ENCODE data around the gene BIRC3. TPM values are rescaled to one million over a fixed set of nuclear protein-coding genes. Genes with fewer than 3 reads are reported as not detected.

BIRC3 gene
- total RNA-seq, 4 donors from 2014 or later, result 33.8 to 160 (median 92.3) TPM

GRCh38 chr11:102341844-102342318 lies 24.6 kb downstream of the BIRC3 start:
- TF ChIP-seq CTCF (IDR thresholded peaks at IDR 0.05), result peak; percentile 57 to 85 (median 77)
- no peak for TF ChIP-seq POLR2A (IDR thresholded peaks at IDR 0.05)
- H3K27me3 ChIP-seq, result no peaks in the 10 kb centered on the region
- no peaks in the 10 kb centered on the region for H3K9me3 ChIP-seq
- H3K4me1 ChIP-seq, result peaks cover 0 to 8% (median 0%) of the 10 kb centered on the region in 4 donors
- peaks cover 0 to 11% (median 0%) of the 10 kb centered on the region in 3 donors for H3K36me3 ChIP-seq
- H3K4me3 ChIP-seq, result no peak overlapping the region
- peak in 2 of 3 donors; percentile 78 to 91 for DNase-seq
- H3K27ac ChIP-seq, result no peak overlapping the region

DNA sequence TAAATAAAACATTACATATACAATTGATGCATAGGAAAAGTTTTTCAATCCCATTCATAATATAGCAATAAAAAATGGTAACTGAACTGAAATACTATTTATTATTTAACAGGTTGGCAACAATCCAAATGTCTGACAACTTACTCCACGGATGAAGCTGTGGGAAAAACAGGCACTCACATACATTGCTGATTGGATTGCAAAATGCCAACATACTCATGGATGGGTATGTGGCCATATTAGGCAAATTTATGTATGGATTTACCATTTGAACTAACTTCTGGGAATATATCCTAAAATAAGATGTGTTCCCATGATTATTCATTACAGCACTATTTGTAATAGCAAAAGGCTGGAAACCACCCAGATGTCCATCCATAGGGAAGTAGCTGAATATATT lies 26.5 kb downstream of the BIRC3 start:
- DNase-seq, result no peak
- Histone ChIP-seq H3K36me3 (no peaks in the 10 kb centered on the region), H3K4me1 (peaks cover 0 to 12% (median 1%) of the 10 kb centered on the region in 4 donors), H3K27me3 (no peaks in the 10 kb centered on the region), H3K4me3 (no peak overlapping the region), H3K9me3 (no peaks in the 10 kb centered on the region), H3K27ac (no peak overlapping the region)
- TF ChIP-seq POLR2A (IDR thresholded peaks at IDR 0.05) (no peak), CTCF (IDR thresholded peaks at IDR 0.05) (no peak)

DNA sequence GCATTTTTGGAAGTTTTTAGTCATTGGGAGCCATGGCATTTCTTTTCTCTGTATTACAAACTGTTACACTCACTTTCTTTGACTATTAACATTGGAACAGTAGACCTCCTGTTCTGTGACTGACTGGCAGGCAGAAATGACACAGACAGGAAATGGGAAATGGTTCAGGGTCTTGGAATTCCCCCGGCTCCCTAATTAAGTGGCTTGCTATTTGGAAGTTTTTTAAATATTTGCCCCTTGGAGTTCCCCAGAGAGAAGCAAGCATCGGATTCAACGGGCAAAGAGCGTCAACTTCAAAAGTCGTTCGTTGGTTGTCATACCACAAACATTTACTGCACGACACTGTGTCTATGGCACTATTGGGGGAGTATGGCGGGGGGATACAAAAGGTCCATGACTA lies 28.6 kb downstream of the BIRC3 start:
- Histone ChIP-seq H3K36me3 (peaks cover 0 to 12% (median 0%) of the 10 kb centered on the region in 3 donors), H3K4me1 (peaks cover 0 to 23% (median 2%) of the 10 kb centered on the region in 4 donors), H3K27ac (peak overlapping the region; percentile 91 to 99 (median 96)), H3K27me3 (no peaks in the 10 kb centered on the region), H3K9me3 (no peaks in the 10 kb centered on the region), H3K4me3 (peak overlapping the region in 3 of 4 donors; percentile 72 to 85 (median 76))
- TF ChIP-seq CTCF (IDR thresholded peaks at IDR 0.05) (no peak), POLR2A (IDR thresholded peaks at IDR 0.05) (no peak)
- DNase-seq, result no peak

- DNase-seq, result no peak
- Histone ChIP-seq H3K9me3 (no peaks in the 10 kb centered on the region), H3K4me1 (peaks cover 0 to 23% (median 2%) of the 10 kb centered on the region in 4 donors), H3K36me3 (peaks cover 0 to 17% (median 0%) of the 10 kb centered on the region in 3 donors), H3K4me3 (peak overlapping the region; percentile 57 to 85 (median 74)), H3K27ac (peak overlapping the region; percentile 91 to 99 (median 96)), H3K27me3 (no peaks in the 10 kb centered on the region)
- TF ChIP-seq CTCF (IDR thresholded peaks at IDR 0.05) (no peak), POLR2A (IDR thresholded peaks at IDR 0.05) (no peak)
Measured at GRCh38 chr11:102346456-102346747, 29.1 kb downstream of the BIRC3 start.

GRCh38 chr11:102346748-102347461 lies 29.6 kb downstream of the BIRC3 start, which contains the start of gene BIRC2:
BIRC2 (plus strand) TSS chr11:102347214; CDS start chr11:102349855, 2,641 bp downstream.
- Histone ChIP-seq H3K27me3 (no peaks in the 10 kb centered on the region), H3K4me3 (peak within 1 kb of the TSS; percentile 57 to 85 (median 74)), H3K4me1 (peaks cover 0 to 23% (median 2%) of the 10 kb centered on the region in 4 donors), H3K36me3 (peaks cover 0 to 18% (median 0%) of the 10 kb centered on the region in 3 donors), H3K9me3 (no peaks in the 10 kb centered on the region), H3K27ac (peak within 1 kb of the TSS; percentile 91 to 99 (median 96))
- peak; percentile 62 to 99 (median 88) for TF ChIP-seq CTCF (IDR thresholded peaks at IDR 0.05)
- peak; percentile 84 to 88 for TF ChIP-seq POLR2A (IDR thresholded peaks at IDR 0.05)
- DNase-seq, result peak; percentile 96 to 98 (median 97)
